Thyroid gland (tissue), 4 donors: Measurements from ENCODE around the gene SLC29A3. TPM values are rescaled to one million over a fixed set of nuclear protein-coding genes. Genes with fewer than 3 reads are reported as not detected.

Experiments used
- DNase-seq, 2 donors: peaks; one replicate each; pipeline ENCODE4 v3.0.0-alpha.2; 2019
- H3K27ac ChIP-seq, 3 donors: fragments of 200-600 bp; sonication (generic); 1 replicate in 2 of 3; 2 replicates in 1 of 3; pipeline ENCODE4 v1.5.1; 2016 to 2019; ENCODE audit warnings: mild to moderate bottlenecking in 1 of 3, moderate library complexity in 1 of 3
- H3K27me3 ChIP-seq: fragments of 200-600 bp; sonication (generic); one replicate; pipeline ENCODE4 v1.5.1; 2019
- H3K36me3 ChIP-seq, 2 donors: fragments of 200-600 bp; sonication (generic); one replicate each; pipeline ENCODE4 v1.5.1; 2016 to 2019
- H3K4me1 ChIP-seq, 2 donors: fragments of 200-600 bp; sonication (generic); one replicate each; pipeline ENCODE4 v1.5.1; 2017 to 2019
- H3K4me3 ChIP-seq, 3 donors: fragments of 200-600 bp; sonication (generic); replicated peaks in 1 of 3; 1 replicate in 2 of 3; 2 replicates in 1 of 3; pipeline ENCODE4 v1.5.1; 2016; ENCODE audit warnings: mild to moderate bottlenecking in 1 of 3
- H3K9me3 ChIP-seq: fragments of 200-600 bp; sonication (generic); one replicate; pipeline ENCODE4 v1.5.1; 2017
- POLR2A ChIP-seq, 2 donors: fragments of 450-650 bp; IDR thresholded peaks; one replicate each; pipeline ENCODE4 v1.6.1; 2017; ENCODE audit warnings: antibody characterized with exemption in 2 of 2, mild to moderate bottlenecking in 2 of 2, moderate library complexity in 1 of 2
- WGBS, 2 donors: methylation state at CpG; one replicate each; pipeline ENCODE4 v1.1.5; 2017; 5-methylcytosine and 5-hydroxymethylcytosine counted together
- intact Hi-C: fragments of 100-400 bp; cut with DNase I; formaldehyde crosslinking; loops from one replicate; pipeline ENCODE4 v1.15.1; 2023
- total RNA-seq, 4 donors: library from RNA; depleted of rRNA; stranded (reverse); fragments of >200 nt; gene quantifications; one replicate each; pipeline ENCODE4 v1.2.3, GENCODE V29; 2016
- TF ChIP-seq, protein P1 (sequence below), 6 experiments: fragments of 200-600 bp in 3 of 6; fragments of 450-650 bp in 3 of 6; sonication (generic) in 3 of 6; IDR thresholded peaks; one replicate each; pipeline ENCODE4 v1.5.1; 2016 to 2019; ENCODE audit warnings: antibody characterized with exemption in 6 of 6, mild to moderate bottlenecking in 2 of 6, inconsistent platforms in 1 of 6, moderate library complexity in 1 of 6

Gene SLC29A3
- total RNA-seq, 4 donors from 2014 or later = 5.1 to 8.2 (median 6.7) TPM

DNA sequence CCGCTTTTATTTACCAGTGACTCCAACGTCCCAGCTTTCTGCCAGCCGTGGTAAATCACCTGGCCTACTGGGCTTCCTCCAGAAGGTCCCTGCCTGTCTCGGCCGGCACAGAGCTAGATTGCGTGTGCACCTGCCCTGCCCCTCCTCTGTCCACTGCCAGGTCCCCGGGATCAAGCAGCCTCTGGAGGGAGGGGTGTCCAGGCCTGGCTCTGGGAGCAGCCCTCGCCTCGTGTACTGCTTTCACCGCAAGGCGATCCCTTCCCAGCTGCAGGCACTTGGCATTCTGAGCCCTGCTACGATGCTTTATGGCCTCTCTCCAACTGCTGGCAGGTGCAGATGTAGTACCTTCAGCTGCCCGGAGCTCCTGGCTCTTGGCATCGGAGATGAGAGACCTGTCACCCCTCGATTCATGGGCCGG, 7.4 kb downstream of the SLC29A3 start:
- peak in 1 of 2 donors; percentile 53 for DNase-seq
- no peaks in the 10 kb centered on the region for H3K27me3 ChIP-seq
- H3K36me3 ChIP-seq = peaks cover 0 to 3% of the 10 kb centered on the region in 2 donors
- intact Hi-C loops = loop anchor here (5.0 kb wide), 1 partner anchor 41 kb away; no protein-coding TSS in a partner anchor
- H3K4me3 ChIP-seq = no peak overlapping the region
- H3K4me1 ChIP-seq = peaks cover 0 to 5% of the 10 kb centered on the region in 2 donors
- no peaks in the 10 kb centered on the region for H3K9me3 ChIP-seq
- WGBS, 2 donors = 60 to 85% methylated on average over 9 to 16 of the region's 16 CpGs
- no peak for TF ChIP-seq POLR2A (IDR thresholded peaks at IDR 0.05)
- TF ChIP-seq, protein P1, sequence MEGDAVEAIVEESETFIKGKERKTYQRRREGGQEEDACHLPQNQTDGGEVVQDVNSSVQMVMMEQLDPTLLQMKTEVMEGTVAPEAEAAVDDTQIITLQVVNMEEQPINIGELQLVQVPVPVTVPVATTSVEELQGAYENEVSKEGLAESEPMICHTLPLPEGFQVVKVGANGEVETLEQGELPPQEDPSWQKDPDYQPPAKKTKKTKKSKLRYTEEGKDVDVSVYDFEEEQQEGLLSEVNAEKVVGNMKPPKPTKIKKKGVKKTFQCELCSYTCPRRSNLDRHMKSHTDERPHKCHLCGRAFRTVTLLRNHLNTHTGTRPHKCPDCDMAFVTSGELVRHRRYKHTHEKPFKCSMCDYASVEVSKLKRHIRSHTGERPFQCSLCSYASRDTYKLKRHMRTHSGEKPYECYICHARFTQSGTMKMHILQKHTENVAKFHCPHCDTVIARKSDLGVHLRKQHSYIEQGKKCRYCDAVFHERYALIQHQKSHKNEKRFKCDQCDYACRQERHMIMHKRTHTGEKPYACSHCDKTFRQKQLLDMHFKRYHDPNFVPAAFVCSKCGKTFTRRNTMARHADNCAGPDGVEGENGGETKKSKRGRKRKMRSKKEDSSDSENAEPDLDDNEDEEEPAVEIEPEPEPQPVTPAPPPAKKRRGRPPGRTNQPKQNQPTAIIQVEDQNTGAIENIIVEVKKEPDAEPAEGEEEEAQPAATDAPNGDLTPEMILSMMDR (IDR thresholded peaks at IDR 0.05) = no peak
- no peak overlapping the region for H3K27ac ChIP-seq

DNA sequence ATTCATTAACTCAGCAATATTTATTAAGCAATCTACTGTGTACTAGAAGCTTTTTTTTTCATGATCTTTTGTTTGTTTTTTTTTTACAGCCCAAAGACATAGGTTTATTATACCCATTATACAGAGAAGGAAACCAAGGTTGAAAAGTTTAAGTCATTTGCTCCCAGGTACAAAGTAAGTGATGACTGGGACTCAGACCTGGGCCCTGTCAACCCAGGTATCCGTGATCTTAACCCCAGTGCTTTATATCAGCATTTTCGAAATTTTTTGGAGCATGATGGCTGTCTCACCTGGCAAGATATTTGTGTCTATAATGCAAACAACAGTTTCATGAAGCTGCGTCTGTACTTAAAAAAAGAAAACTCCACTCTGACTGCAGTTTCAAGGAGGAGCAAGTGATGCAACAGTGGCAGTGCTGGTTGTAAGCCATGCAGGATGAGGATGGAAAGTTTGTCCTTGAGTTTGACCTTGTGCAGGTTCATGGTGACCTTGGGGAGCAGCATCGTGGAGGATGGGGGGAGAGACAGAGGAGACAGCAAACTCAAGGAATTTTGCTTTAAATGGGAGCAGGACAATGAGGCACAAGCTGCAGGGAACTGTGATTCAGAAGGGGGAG, 11.8 kb downstream of the SLC29A3 start:
- H3K36me3 ChIP-seq = no peaks in the 10 kb centered on the region
- 68 to 78% methylated on average over 4 of the region's 4 CpGs for WGBS, 2 donors
- H3K27ac ChIP-seq = no peak overlapping the region
- DNase-seq = no peak
- TF ChIP-seq, protein P1 (IDR thresholded peaks at IDR 0.05) = no peak
- TF ChIP-seq POLR2A (IDR thresholded peaks at IDR 0.05) = no peak
- no peaks in the 10 kb centered on the region for H3K9me3 ChIP-seq
- H3K27me3 ChIP-seq = no peaks in the 10 kb centered on the region
- no peak overlapping the region for H3K4me3 ChIP-seq
- intact Hi-C loops = no loop called here
- H3K4me1 ChIP-seq = peaks cover 0 to 12% of the 10 kb centered on the region in 2 donors

DNA sequence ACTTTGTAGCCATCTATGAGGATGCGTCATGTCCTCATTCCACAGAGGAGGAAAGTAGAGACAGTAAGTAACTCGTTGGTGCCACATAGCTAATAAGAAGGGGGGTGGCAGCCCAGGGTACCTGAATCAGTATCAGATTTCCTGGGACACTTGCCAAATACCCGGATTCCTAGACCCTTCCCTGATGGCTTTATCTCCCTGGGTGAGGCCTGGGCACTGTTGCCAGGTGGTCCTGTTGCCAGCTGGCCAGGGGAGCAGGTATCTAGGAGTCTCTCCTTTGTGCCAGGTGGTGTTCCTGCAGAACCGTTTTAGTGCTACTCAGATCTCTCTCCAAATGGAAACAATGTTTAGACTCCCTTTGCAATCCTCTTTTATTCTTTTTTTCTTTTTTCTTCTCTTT, 12.7 kb downstream of the SLC29A3 start:
- WGBS, 2 donors = 44 to 51% methylated on average over 4 of the region's 4 CpGs
- Histone ChIP-seq H3K4me3 (no peak overlapping the region), H3K4me1 (peaks cover 6 to 21% of the 10 kb centered on the region in 2 donors), H3K36me3 (no peaks in the 10 kb centered on the region), H3K27me3 (no peaks in the 10 kb centered on the region), H3K9me3 (no peaks in the 10 kb centered on the region), H3K27ac (no peak overlapping the region)
- no peak for TF ChIP-seq POLR2A (IDR thresholded peaks at IDR 0.05)
- TF ChIP-seq, protein P1 (IDR thresholded peaks at IDR 0.05) = no peak
- peak; percentile 32 to 43 for DNase-seq
- intact Hi-C loops = no loop called here

DNA sequence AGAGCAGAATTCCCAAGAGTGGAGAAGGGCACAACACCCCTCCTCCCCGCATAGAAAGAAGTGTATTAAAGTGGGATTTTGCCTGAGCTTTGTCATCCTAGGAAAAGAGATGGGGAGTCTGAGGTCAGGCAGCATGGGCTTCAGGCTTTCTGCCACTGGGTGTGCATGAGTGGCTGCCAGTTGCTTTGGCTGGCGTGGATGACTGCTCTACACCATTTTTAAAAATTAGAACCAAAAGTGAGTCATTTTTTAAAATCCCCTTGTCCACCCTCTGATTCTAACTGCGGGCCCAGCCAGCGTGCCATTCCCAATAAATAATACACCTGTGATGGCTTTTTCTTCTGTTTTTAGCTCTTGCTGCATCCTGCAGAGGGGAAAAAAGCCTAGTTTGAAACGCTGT, 13.4 kb downstream of the SLC29A3 start:
- 83 to 89% methylated on average over 5 of the region's 5 CpGs for WGBS, 2 donors
- peaks cover 14 to 28% of the 10 kb centered on the region in 2 donors for H3K4me1 ChIP-seq
- H3K9me3 ChIP-seq = no peaks in the 10 kb centered on the region
- no peak overlapping the region for H3K4me3 ChIP-seq
- no peak for TF ChIP-seq POLR2A (IDR thresholded peaks at IDR 0.05)
- TF ChIP-seq, protein P1 (IDR thresholded peaks at IDR 0.05) = no peak
- no peak overlapping the region for H3K27ac ChIP-seq
- intact Hi-C loops = no loop called here
- no peaks in the 10 kb centered on the region for H3K27me3 ChIP-seq
- peak; percentile 27 to 34 for DNase-seq
- no peaks in the 10 kb centered on the region for H3K36me3 ChIP-seq

DNA sequence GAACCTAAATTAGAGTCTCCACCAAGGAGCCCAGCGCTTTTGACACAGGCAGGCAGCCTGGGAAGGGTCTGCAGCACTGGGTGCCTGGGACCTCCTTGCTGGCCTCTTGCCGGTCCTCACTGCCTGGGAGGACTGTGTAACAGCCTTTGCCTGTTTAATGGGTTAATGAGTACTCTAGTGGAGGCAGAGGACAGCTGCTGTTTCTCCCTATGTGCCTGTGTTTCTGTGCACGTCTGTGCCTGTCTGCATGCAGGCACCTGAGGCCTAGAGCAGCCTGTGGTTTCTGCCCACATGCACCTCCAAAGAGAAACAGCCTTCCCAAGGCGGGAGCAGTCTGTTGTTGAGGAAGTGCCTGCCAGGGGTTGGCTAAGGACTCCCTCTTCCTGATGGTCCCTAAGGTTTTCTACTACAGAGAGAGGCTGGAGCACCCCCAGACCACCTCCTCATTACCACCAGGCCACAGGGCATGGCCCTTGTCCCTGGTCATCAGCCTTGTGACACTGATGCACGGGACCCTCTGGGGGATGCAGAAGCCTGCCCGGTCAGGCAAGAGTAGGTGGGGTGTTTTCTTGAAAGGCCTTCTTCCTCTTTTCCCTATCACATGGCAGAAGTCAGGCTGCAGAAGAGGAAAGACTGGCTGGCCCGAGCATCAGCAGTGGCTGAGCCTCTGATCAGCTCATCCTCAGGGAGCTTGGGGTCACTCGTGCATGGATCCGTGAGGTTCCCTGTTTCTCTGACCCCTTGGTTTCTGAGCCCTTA, 14.2 kb downstream of the SLC29A3 start:
- Histone ChIP-seq H3K4me3 (no peak overlapping the region), H3K36me3 (no peaks in the 10 kb centered on the region), H3K27ac (no peak overlapping the region), H3K27me3 (no peaks in the 10 kb centered on the region), H3K9me3 (no peaks in the 10 kb centered on the region), H3K4me1 (peaks cover 16 to 31% of the 10 kb centered on the region in 2 donors)
- DNase-seq = no peak
- 83 to 94% methylated on average over 8 to 9 of the region's 9 CpGs for WGBS, 2 donors
- intact Hi-C loops = no loop called here
- TF ChIP-seq, protein P1 (IDR thresholded peaks at IDR 0.05) = no peak
- TF ChIP-seq POLR2A (IDR thresholded peaks at IDR 0.05) = no peak
